ENCODE data around the gene PLEKHG5.

- TF ChIP-seq EP300 (IDR thresholded peaks at IDR 0.05) (no peak), POLR2AphosphoS5 (IDR thresholded peaks at IDR 0.05) (no peak)
- TF ChIP-seq, protein P1, sequence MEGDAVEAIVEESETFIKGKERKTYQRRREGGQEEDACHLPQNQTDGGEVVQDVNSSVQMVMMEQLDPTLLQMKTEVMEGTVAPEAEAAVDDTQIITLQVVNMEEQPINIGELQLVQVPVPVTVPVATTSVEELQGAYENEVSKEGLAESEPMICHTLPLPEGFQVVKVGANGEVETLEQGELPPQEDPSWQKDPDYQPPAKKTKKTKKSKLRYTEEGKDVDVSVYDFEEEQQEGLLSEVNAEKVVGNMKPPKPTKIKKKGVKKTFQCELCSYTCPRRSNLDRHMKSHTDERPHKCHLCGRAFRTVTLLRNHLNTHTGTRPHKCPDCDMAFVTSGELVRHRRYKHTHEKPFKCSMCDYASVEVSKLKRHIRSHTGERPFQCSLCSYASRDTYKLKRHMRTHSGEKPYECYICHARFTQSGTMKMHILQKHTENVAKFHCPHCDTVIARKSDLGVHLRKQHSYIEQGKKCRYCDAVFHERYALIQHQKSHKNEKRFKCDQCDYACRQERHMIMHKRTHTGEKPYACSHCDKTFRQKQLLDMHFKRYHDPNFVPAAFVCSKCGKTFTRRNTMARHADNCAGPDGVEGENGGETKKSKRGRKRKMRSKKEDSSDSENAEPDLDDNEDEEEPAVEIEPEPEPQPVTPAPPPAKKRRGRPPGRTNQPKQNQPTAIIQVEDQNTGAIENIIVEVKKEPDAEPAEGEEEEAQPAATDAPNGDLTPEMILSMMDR (IDR thresholded peaks at IDR 0.05): no peak
These were observed 12.6 kb upstream of the PLEKHG5 start for GRCh38 chr1:6503884-6504602.
